Measurements from ENCODE around the gene EVPLL.
"Not testable (repeated sequence)": the region's sequence is repeated elsewhere in the genome, so short reads cannot be mapped to it uniquely, and the experiment has no call there.

Gene EVPLL

GRCh38 chr17:18363101-18364049, 14.2 kb upstream of the EVPLL start, which contains the start of gene SHMT1:
TSS of gene SHMT1 (minus strand) at chr17:18363550. CDS start at chr17:18355981, 7,569 bp downstream.
- peak within 1 kb of the TSS; percentile 88 for H3K4me3 Mint-ChIP-seq
- H3K36me3 Mint-ChIP-seq (ENCODE audit: low read depth) = peaks cover 15% of the 10 kb centered on the region
- H3K9me3 Mint-ChIP-seq = peaks cover 3% of the 10 kb centered on the region
- TF ChIP-seq CTCF (IDR thresholded peaks at IDR 0.05) = no peak
- peak; percentile 92 for DNase-seq
- H3K27me3 Mint-ChIP-seq (ENCODE audit: low read depth, poor library complexity) = peaks cover 6% of the 10 kb centered on the region
- no peak within 1 kb of the TSS for H3K27ac Mint-ChIP-seq
- H3K4me1 Mint-ChIP-seq = peaks cover 22% of the 10 kb centered on the region

- DNase-seq = no peak
- Mint-ChIP-seq H3K4me3 (no peak overlapping the region), H3K36me3 (ENCODE audit: low read depth) (peaks cover 15% of the 10 kb centered on the region), H3K4me1 (peaks cover 22% of the 10 kb centered on the region), H3K27ac (no peak overlapping the region), H3K9me3 (peaks cover 3% of the 10 kb centered on the region), H3K27me3 (ENCODE audit: low read depth, poor library complexity) (peaks cover 11% of the 10 kb centered on the region)
- TF ChIP-seq CTCF (IDR thresholded peaks at IDR 0.05) = no peak
Observed at GRCh38 chr17:18364166-18364565, 13.4 kb upstream of the EVPLL start.

- Mint-ChIP-seq H3K4me1 (no peaks in the 10 kb centered on the region), H3K27me3 (ENCODE audit: low read depth, poor library complexity) (peaks cover 27% of the 10 kb centered on the region), H3K9me3 (peaks cover 3% of the 10 kb centered on the region), H3K36me3 (ENCODE audit: low read depth) (no peaks in the 10 kb centered on the region), H3K27ac (no peak overlapping the region), H3K4me3 (no peak overlapping the region)
- TF ChIP-seq CTCF (IDR thresholded peaks at IDR 0.05) = no peak
- DNase-seq = no peak
Observed at GRCh38 chr17:18368946-18369345, 8.6 kb upstream of the EVPLL start.

- Mint-ChIP-seq H3K36me3 (ENCODE audit: low read depth) (no peaks in the 10 kb centered on the region), H3K4me3 (no peak overlapping the region), H3K27me3 (ENCODE audit: low read depth, poor library complexity) (peaks cover 32% of the 10 kb centered on the region), H3K4me1 (no peaks in the 10 kb centered on the region), H3K27ac (no peak overlapping the region), H3K9me3 (peaks cover 11% of the 10 kb centered on the region)
- DNase-seq = no peak
- TF ChIP-seq CTCF (IDR thresholded peaks at IDR 0.05) = no peak
Observed at GRCh38 chr17:18370761-18371160, 6.8 kb upstream of the EVPLL start.

GRCh38 chr17:18371455-18371854, 6.1 kb upstream of the EVPLL start:
- no peaks in the 10 kb centered on the region for H3K36me3 Mint-ChIP-seq (ENCODE audit: low read depth)
- H3K4me1 Mint-ChIP-seq = no peaks in the 10 kb centered on the region
- no peak overlapping the region for H3K4me3 Mint-ChIP-seq
- peaks cover 32% of the 10 kb centered on the region for H3K27me3 Mint-ChIP-seq (ENCODE audit: low read depth, poor library complexity)
- H3K27ac Mint-ChIP-seq = no peak overlapping the region
- no peak for DNase-seq
- no peak for TF ChIP-seq CTCF (IDR thresholded peaks at IDR 0.05)
- peaks cover 8% of the 10 kb centered on the region for H3K9me3 Mint-ChIP-seq

GRCh38 chr17:18373181-18373580, 4.4 kb upstream of the EVPLL start:
- peaks cover 26% of the 10 kb centered on the region for H3K27me3 Mint-ChIP-seq (ENCODE audit: low read depth, poor library complexity)
- DNase-seq; H3K36me3 Mint-ChIP-seq (ENCODE audit: low read depth); H3K27ac Mint-ChIP-seq; H3K4me1 Mint-ChIP-seq; H3K9me3 Mint-ChIP-seq; H3K4me3 Mint-ChIP-seq: not testable (repeated sequence)

Data from nephron progenitor cell (in vitro differentiated cells).